Cardiac fibroblast (primary cell): ENCODE results near the gene HS3ST4.
"Not testable (repeated sequence)": the region's sequence is repeated elsewhere in the genome, so short reads cannot be mapped to it uniquely, and the experiment has no call there.

Source experiments
- DNase-seq, 2 donors: peaks; one replicate each; pipeline versions ENCODE4 v3.0.0 to v3.0.0-alpha.2; 2010; ENCODE audit warnings: low read depth in 2 of 2
- H3K4me3 ChIP-seq, 2 donors: replicated peaks in 1 of 2; 1 replicate in 1 of 2; 2 replicates in 1 of 2; pipeline ENCODE4 v1.5.1; 2011; ENCODE audit warnings: low read depth in 2 of 2, low read length in 2 of 2, mild to moderate bottlenecking in 2 of 2, moderate library complexity in 1 of 2
- CTCF ChIP-seq: IDR thresholded peaks from one replicate; pipeline ENCODE4 v1.5.1; 2011; ENCODE audit warnings: low read depth, mild to moderate bottlenecking, low read length, inconsistent platforms

Gene HS3ST4

GRCh38 chr16:26019381-26020242 lies 327.9 kb downstream of the HS3ST4 start:
- DNase-seq: no peak
- no peak for TF ChIP-seq CTCF

GRCh38 chr16:26026709-26027450 lies 335.1 kb downstream of the HS3ST4 start:
- TF ChIP-seq CTCF: no peak
- DNase-seq: no peak
- no peak overlapping the region for H3K4me3 ChIP-seq

More at GRCh38 chr16:26019381-26020242, 327.9 kb downstream of the HS3ST4 start:
- H3K4me3 ChIP-seq: no peak overlapping the region

GRCh38 chr16:26031286-26031685 lies 339.5 kb downstream of the HS3ST4 start:
- DNase-seq: no peak
- H3K4me3 ChIP-seq: no peak overlapping the region
- TF ChIP-seq CTCF: no peak

- not testable (repeated sequence) for DNase-seq, H3K4me3 ChIP-seq
Observed at GRCh38 chr16:26032661-26033060, 340.9 kb downstream of the HS3ST4 start.

GRCh38 chr16:26041952-26042668 lies 350.4 kb downstream of the HS3ST4 start:
- no peak for TF ChIP-seq CTCF
- no peak overlapping the region for H3K4me3 ChIP-seq
- DNase-seq: no peak

- no peak for TF ChIP-seq CTCF
- DNase-seq: no peak
- H3K4me3 ChIP-seq: no peak overlapping the region
Observed at GRCh38 chr16:26050472-26050871, 358.7 kb downstream of the HS3ST4 start.

GRCh38 chr16:26051063-26051462 lies 359.3 kb downstream of the HS3ST4 start:
- TF ChIP-seq CTCF: no peak
- no peak for DNase-seq
- no peak overlapping the region for H3K4me3 ChIP-seq
